B cell (primary cell): ENCODE measurements around the gene NFAM1. TPM values are rescaled to one million over a fixed set of nuclear protein-coding genes. Genes with fewer than 3 reads are reported as not detected.
A peak's percentile ranks its signal among the peaks of the same experiment; 100 is the strongest.

Source experiments
- ATAC-seq: fragments of 200-7000 bp; cut with Tn5 transposase; one replicate; pipeline ENCODE4 v1.10.0; 2021; ENCODE audit warnings: low read depth, mild to moderate bottlenecking, moderate number of reproducible peaks, moderate library complexity
- CTCF ChIA-PET: fragments of 350-600 bp; sonication (Branson Sonifier 250); formaldehyde crosslinking; loops from one replicate; lab custom pipeline; 2021; ENCODE audit warnings: antibody characterized with exemption, inconsistent platforms; lab: Charles Lee
- POLR2A ChIA-PET: fragments of 350-600 bp; sonication (Branson Sonifier 250); formaldehyde crosslinking; loops from one replicate; lab custom pipeline; 2021; ENCODE audit warnings: antibody characterized with exemption; lab: Charles Lee
- DNase-seq: peaks from one replicate; pipeline ENCODE4 v3.0.0; 2013
- H2AFZ ChIP-seq: 2 replicates; pipeline ENCODE4 v1.6.1; 2012; ENCODE audit warnings: mild to moderate bottlenecking, low read depth, low read length; ENCODE audit not compliant: insufficient read depth, poor library complexity, severe bottlenecking
- H3K27ac ChIP-seq, 2 donors: 1 replicate in 1 of 2; 2 replicates in 1 of 2; pipeline ENCODE4 v1.5.1; 2012 to 2013; ENCODE audit warnings: low read length in 2 of 2, mild to moderate bottlenecking in 2 of 2, moderate library complexity in 1 of 2
- H3K27me3 ChIP-seq, 4 experiments: fragments of 200-600 bp in 1 of 4; sonication (generic) in 1 of 4; replicated peaks in 1 of 4; 1 replicate in 2 of 4; 2 replicates in 2 of 4; pipeline versions ENCODE4 v1.6.1 to v1.7.0; 2013 to 2016; ENCODE audit warnings: low read length in 3 of 4, mild to moderate bottlenecking in 2 of 4, mixed read lengths in 1 of 4, moderate library complexity in 1 of 4; ENCODE audit not compliant: insufficient read depth in 4 of 4, control insufficient read depth in 3 of 4; ENCODE audit errors: control extremely low read depth in 1 of 4
- H3K36me3 ChIP-seq, 2 experiments: replicated peaks in 1 of 2; 1 replicate in 1 of 2; 2 replicates in 1 of 2; pipeline versions ENCODE4 v1.6.1 to v1.7.1; 2013; ENCODE audit warnings: low read length in 1 of 2; ENCODE audit not compliant: insufficient read depth in 2 of 2, control insufficient read depth in 1 of 2; ENCODE audit errors: control extremely low read depth in 1 of 2, extremely low read depth in 1 of 2
- H3K4me1 ChIP-seq, 2 donors: fragments of 200-600 bp in 1 of 2; sonication (generic) in 1 of 2; 1 replicate in 1 of 2; 2 replicates in 1 of 2; pipeline versions ENCODE4 v1.5.1 to v1.6.1; 2013 to 2017; ENCODE audit warnings: low read length in 2 of 2; ENCODE audit not compliant: control insufficient read depth in 2 of 2, insufficient read depth in 2 of 2
- H3K4me2 ChIP-seq: replicated peaks from 2 replicates; pipeline ENCODE3; 2012; ENCODE audit warnings: mild to moderate bottlenecking, low read depth, low read length; ENCODE audit not compliant: poor library complexity, severe bottlenecking
- H3K4me3 ChIP-seq, 5 experiments: fragments of 200-600 bp in 1 of 5; sonication (generic) in 1 of 5; 1 replicate in 3 of 5; 2 replicates in 2 of 5; pipeline versions ENCODE4 v1.5.1 to v1.7.0; 2011 to 2016; ENCODE audit warnings: low read length in 4 of 5, mild to moderate bottlenecking in 4 of 5, low read depth in 2 of 5, control low read depth in 1 of 5, moderate library complexity in 1 of 5; ENCODE audit not compliant: insufficient read depth in 1 of 5; ENCODE audit errors: control extremely low read depth in 1 of 5, extremely low read depth in 1 of 5
- H3K79me2 ChIP-seq: fragments of 200-600 bp; sonication (generic); one replicate; pipeline ENCODE4 v1.6.0; 2016; ENCODE audit warnings: low read length; ENCODE audit not compliant: control insufficient read depth, insufficient read depth
- H3K9ac ChIP-seq: fragments of 200-600 bp; sonication (generic); 2 replicates; pipeline ENCODE4 v1.6.1; 2017; ENCODE audit warnings: mild to moderate bottlenecking, low read length, moderate library complexity
- H3K9me3 ChIP-seq, 3 donors: one replicate each; pipeline versions ENCODE4 v1.6.1 to v1.7.1; 2013; ENCODE audit warnings: low read length in 2 of 3; ENCODE audit not compliant: control insufficient read depth in 2 of 3, insufficient read depth in 1 of 3; ENCODE audit errors: control extremely low read depth in 1 of 3
- H4K20me1 ChIP-seq: 2 replicates; pipeline ENCODE4 v1.6.0; 2012; ENCODE audit warnings: mild to moderate bottlenecking, low read length; ENCODE audit not compliant: insufficient read depth, control insufficient read depth, poor library complexity, severe bottlenecking
- H3K27ac Mint-ChIP-seq: one replicate; pipeline ENCODE4 v1.8.0; 2021; ENCODE audit warnings: mixed read lengths
- H3K27me3 Mint-ChIP-seq: one replicate; pipeline ENCODE4 v1.8.0; 2021; ENCODE audit warnings: mixed read lengths
- H3K4me1 Mint-ChIP-seq: one replicate; pipeline ENCODE4 v1.8.0; 2021; ENCODE audit warnings: mixed read lengths
- H3K4me3 Mint-ChIP-seq: one replicate; pipeline ENCODE4 v1.8.0; 2021; ENCODE audit warnings: mixed read lengths
- H3K9me3 Mint-ChIP-seq: one replicate; pipeline ENCODE4 v1.8.0; 2022; ENCODE audit warnings: mixed read lengths; ENCODE audit not compliant: insufficient read depth
- CTCF ChIP-seq: fragments of 200-600 bp; IDR thresholded peaks from one replicate; pipeline ENCODE4 v1.8.0; 2022; ENCODE audit warnings: antibody characterized with exemption, mild to moderate bottlenecking
- EZH2 ChIP-seq: IDR thresholded peaks from 2 replicates; pipeline ENCODE4 v1.6.1; 2012; ENCODE audit warnings: borderline replicate concordance, low read depth, mild to moderate bottlenecking, moderate library complexity, low read length; ENCODE audit not compliant: insufficient read depth, poor library complexity, severe bottlenecking
- WGBS: methylation state at CpG from one replicate; pipeline ENCODE4 v1.1.5; 2013; ENCODE audit warnings: missing lambda C conversion rate; ENCODE audit not compliant: insufficient coverage; 5-methylcytosine and 5-hydroxymethylcytosine counted together
- intact Hi-C: fragments of 100-400 bp; cut with micrococcal nuclease; formaldehyde crosslinking; loops from one replicate; pipeline ENCODE4 v1.10.0; 2022
- polyA plus RNA-seq: library from polyadenylated mRNA; depleted of rRNA; stranded (reverse); fragments of >200 nt; gene quantifications from 2 replicates; pipeline ENCODE4 v1.2.3, GENCODE V29; 2012
- total RNA-seq, 2 donors: library from RNA; stranded (reverse); fragments of 120-200 nt in 1 of 2; gene quantifications; 1 replicate in 1 of 2; 2 replicates in 1 of 2; pipeline versions ENCODE4 v1.2.3 to v1.2.4, GENCODE V29; 2013 to 2022

Gene NFAM1
- total and polyA plus RNA-seq, 2 donors (not counting 1 experiment from before 2014, with no cell fraction given), result 0.27 to 0.52 TPM

DNA sequence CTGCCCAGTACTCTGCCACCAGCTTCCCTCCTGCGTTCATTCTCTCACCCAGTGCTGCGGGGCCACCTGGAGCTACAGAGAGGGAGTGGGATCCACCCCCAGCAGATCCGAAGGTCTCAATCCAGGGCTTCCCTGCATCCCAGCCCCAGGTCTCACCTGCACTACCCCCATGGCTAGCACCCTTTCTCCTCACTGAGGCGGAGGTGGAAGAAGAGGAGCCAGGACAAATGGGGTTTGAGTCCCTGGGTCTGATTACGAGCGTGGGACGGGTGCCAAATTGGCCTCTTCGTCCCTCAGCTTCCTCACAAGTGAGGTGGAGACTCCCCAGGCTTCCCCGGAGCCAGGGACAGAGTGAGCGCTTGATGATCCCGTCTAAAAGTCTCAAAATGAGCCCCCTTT lies 64.2 kb downstream of the NFAM1 start:
- intact Hi-C loops, result loop anchor here (2.0 kb wide), 2 partner anchors 67 to 77 kb away; no protein-coding TSS in a partner anchor
- no peaks in the 10 kb centered on the region for H4K20me1 ChIP-seq
- no peak overlapping the region for H3K27ac ChIP-seq
- peaks cover 0 to 19% (median 0%) of the 10 kb centered on the region in 3 donors for H3K9me3 ChIP-seq
- H3K4me2 ChIP-seq, result peak overlapping the region; percentile 95
- POLR2A ChIA-PET, result interaction anchor here (1.9 to 2.4 kb wide), 2 partner anchors 9 to 29 kb away, joined by 6 to 10 read pairs; no protein-coding TSS in a partner anchor
- WGBS, result 9% methylated on average over 10 of the region's 11 CpGs
- peaks cover 0 to 60% (median 26%) of the 10 kb centered on the region in 4 experiments for H3K27me3 ChIP-seq
- ATAC-seq (no peak), DNase-seq (peak; percentile 44)
- CTCF ChIA-PET, result no interaction called here
- no peaks in the 10 kb centered on the region for H3K9me3 Mint-ChIP-seq
- H3K36me3 ChIP-seq, result no peaks in the 10 kb centered on the region
- H3K27me3 Mint-ChIP-seq, result peaks cover 32% of the 10 kb centered on the region
- H3K4me1 ChIP-seq, result peaks cover 17 to 28% of the 10 kb centered on the region in 2 donors
- TF ChIP-seq CTCF (no peak), EZH2 (peak; percentile 84)
- H3K4me3 Mint-ChIP-seq, result peak overlapping the region; percentile 89
- peak overlapping the region in 2 of 5 experiments; percentile 62 to 90 for H3K4me3 ChIP-seq
- H3K79me2 ChIP-seq, result no peaks in the 10 kb centered on the region
- H3K4me1 Mint-ChIP-seq, result peaks cover 22% of the 10 kb centered on the region
- H2AFZ ChIP-seq, result peak overlapping the region; percentile 85
- H3K9ac ChIP-seq, result peak overlapping the region; percentile 76
- H3K27ac Mint-ChIP-seq, result peak overlapping the region; percentile 11

DNA sequence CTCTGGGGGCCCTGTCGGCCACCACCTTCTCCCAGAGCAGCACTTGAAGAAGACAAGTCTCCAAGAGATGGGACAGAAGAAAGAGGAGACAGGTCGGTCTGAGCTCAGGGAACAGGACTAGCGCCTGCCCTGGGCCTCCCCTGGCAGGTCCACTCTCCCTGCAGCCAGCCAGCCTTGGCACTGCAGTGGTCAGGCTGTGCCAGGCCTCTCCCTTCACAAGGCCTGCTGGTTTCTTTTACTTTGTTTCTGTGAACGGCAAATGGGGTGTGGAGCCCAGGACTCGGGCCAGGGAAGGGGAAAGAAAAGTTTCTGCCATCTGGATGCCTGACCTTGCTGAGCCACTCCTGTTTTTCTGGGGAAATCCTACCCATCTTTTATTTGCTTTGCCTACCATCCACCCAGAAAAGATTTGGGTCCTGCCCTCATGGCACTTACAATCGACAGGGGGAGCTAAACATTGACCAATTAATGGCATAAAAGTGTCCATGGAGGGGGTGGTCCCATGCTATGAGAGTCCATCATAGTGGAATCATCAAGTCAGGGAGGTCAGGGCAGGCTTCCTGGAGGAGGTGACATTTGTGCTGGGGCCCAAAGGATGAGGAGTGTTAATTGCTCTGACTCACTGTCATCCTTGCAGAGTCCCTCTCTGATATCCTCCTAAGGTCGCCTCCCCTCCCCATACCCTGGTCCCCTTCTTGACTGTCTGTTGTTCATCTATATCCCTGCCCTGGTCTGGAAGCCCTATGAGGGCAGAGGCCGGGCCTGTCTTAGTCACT lies 65.2 kb downstream of the NFAM1 start:
- no peak for TF ChIP-seq EZH2
- Histone ChIP-seq H3K4me3 (no peak overlapping the region), H3K9me3 (peaks cover 0 to 19% (median 0%) of the 10 kb centered on the region in 3 donors), H3K27ac (no peak overlapping the region), H4K20me1 (no peaks in the 10 kb centered on the region), H2AFZ (no peak overlapping the region), H3K4me2 (no peak overlapping the region), H3K9ac (no peak overlapping the region), H3K79me2 (no peaks in the 10 kb centered on the region), H3K36me3 (no peaks in the 10 kb centered on the region), H3K27me3 (peaks cover 0 to 70% (median 27%) of the 10 kb centered on the region in 4 experiments), H3K4me1 (peaks cover 17 to 28% of the 10 kb centered on the region in 2 donors)
- 82% methylated on average over 5 of the region's 8 CpGs for WGBS
- intact Hi-C loops, result no loop called here
- ATAC-seq (no peak), DNase-seq (no peak)
- Mint-ChIP-seq H3K4me3 (peak overlapping the region; percentile 89), H3K9me3 (no peaks in the 10 kb centered on the region), H3K4me1 (peaks cover 22% of the 10 kb centered on the region), H3K27ac (no peak overlapping the region), H3K27me3 (peaks cover 40% of the 10 kb centered on the region)
- ChIA-PET POLR2A (interaction anchor here (1.9 kb wide), 1 partner anchor 8 kb away, joined by 6 read pairs; no protein-coding TSS in a partner anchor), CTCF (interaction anchor here (0.6 to 1.3 kb wide), 4 partner anchors 68 to 413 kb away, joined by 3 to 5 read pairs (median 3); no protein-coding TSS in a partner anchor)
